PC-9 (cell line): ENCODE measurements around the gene RNF182. TPM values are rescaled to one million over a fixed set of nuclear protein-coding genes. Genes with fewer than 3 reads are reported as not detected.

Source experiments
- BruUV-seq: library from RNA; stranded (reverse); fragments of 400-500 nt; replicated peaks from 2 replicates; lab custom pipeline; 2021; lab: Mats Ljungman, UMichigan
- CTCF ChIA-PET: fragments of 300-600 bp; sonication (Branson Sonifier 250); formaldehyde crosslinking; loops from one replicate; lab custom pipeline; 2022; ENCODE audit warnings: antibody characterized with exemption; lab: Charles Lee
- POLR2A ChIA-PET: fragments of 300-600 bp; sonication (Branson Sonifier 250); formaldehyde crosslinking; loops from one replicate; lab custom pipeline; 2022; ENCODE audit warnings: antibody characterized with exemption; ENCODE audit not compliant: unreplicated experiment; lab: Charles Lee
- DNase-seq, 2 experiments: peaks; one replicate each; pipeline versions ENCODE4 v3.0.0 to v3.0.0-alpha.2; 2015 to 2022; ENCODE audit warnings: mixed read lengths in 1 of 2
- H2AFZ ChIP-seq: fragments of 200-600 bp; sonication (generic); 2 replicates; pipeline ENCODE4 v1.8.1; 2017; ENCODE audit warnings: antibody characterized with exemption
- H3F3A ChIP-seq: fragments of 200-600 bp; sonication (generic); 2 replicates; pipeline ENCODE4 v1.8.1; 2017; ENCODE audit warnings: antibody characterized with exemption, mild to moderate bottlenecking, low read depth; ENCODE audit not compliant: insufficient read depth
- H3K27ac ChIP-seq: fragments of 200-600 bp; sonication (generic); 2 replicates; pipeline ENCODE4 v1.6.1; 2016; ENCODE audit warnings: mixed run types
- H3K27me3 ChIP-seq: fragments of 200-600 bp; sonication (generic); 2 replicates; pipeline ENCODE4 v1.6.1; 2016; ENCODE audit warnings: low read depth, mixed run types; ENCODE audit not compliant: insufficient read depth
- H3K36me3 ChIP-seq: fragments of 200-600 bp; sonication (generic); 2 replicates; pipeline ENCODE4 v1.6.1; 2016; ENCODE audit warnings: low read depth, mixed run types
- H3K4me1 ChIP-seq: fragments of 200-600 bp; sonication (generic); replicated peaks from 2 replicates; pipeline ENCODE4 v1.6.1; 2016; ENCODE audit warnings: mixed run types; ENCODE audit not compliant: insufficient read depth
- H3K4me2 ChIP-seq: fragments of 200-600 bp; sonication (generic); 2 replicates; pipeline ENCODE4 v1.6.1; 2017; ENCODE audit warnings: mixed run types
- H3K4me3 ChIP-seq: fragments of 200-600 bp; sonication (generic); 2 replicates; pipeline ENCODE4 v1.6.1; 2016; ENCODE audit warnings: mixed run types
- H3K79me2 ChIP-seq: fragments of 200-600 bp; sonication (generic); 2 replicates; pipeline ENCODE4 v1.6.1; 2017; ENCODE audit warnings: low read depth, mixed run types
- H3K9me2 ChIP-seq: fragments of 200-600 bp; sonication (generic); 2 replicates; pipeline ENCODE4 v1.8.1; 2017; ENCODE audit warnings: mild to moderate bottlenecking; ENCODE audit not compliant: insufficient read depth
- H3K9me3 ChIP-seq: fragments of 200-600 bp; sonication (generic); 2 replicates; pipeline ENCODE4 v1.8.1; 2016; ENCODE audit warnings: low read depth; ENCODE audit not compliant: insufficient read depth
- H4K20me1 ChIP-seq: fragments of 200-600 bp; sonication (generic); 2 replicates; pipeline ENCODE4 v1.8.1; 2017; ENCODE audit not compliant: insufficient read depth
- CTCF ChIP-seq: fragments of 200-600 bp; sonication (generic); conservative IDR thresholded peaks from 2 replicates; pipeline ENCODE4 v1.6.1; 2017; ENCODE audit warnings: mixed run types, antibody characterized with exemption, mild to moderate bottlenecking, moderate library complexity
- EZH2 ChIP-seq: fragments of 200-600 bp; sonication (generic); IDR thresholded peaks from 2 replicates; pipeline ENCODE4 v1.8.0; 2017; ENCODE audit warnings: antibody characterized with exemption, low read depth
- intact Hi-C: fragments of 100-400 bp; cut with micrococcal nuclease; formaldehyde crosslinking; loops from one replicate; pipeline ENCODE4 v1.10.0; 2022; ENCODE audit not compliant: unreplicated experiment
- total RNA-seq: library from RNA; stranded (reverse); gene quantifications from 2 replicates; pipeline ENCODE4 v1.2.3, GENCODE V29; 2021

Gene RNF182
- total RNA-seq, 1 experiment from 2014 or later, result 0.13 TPM

DNA sequence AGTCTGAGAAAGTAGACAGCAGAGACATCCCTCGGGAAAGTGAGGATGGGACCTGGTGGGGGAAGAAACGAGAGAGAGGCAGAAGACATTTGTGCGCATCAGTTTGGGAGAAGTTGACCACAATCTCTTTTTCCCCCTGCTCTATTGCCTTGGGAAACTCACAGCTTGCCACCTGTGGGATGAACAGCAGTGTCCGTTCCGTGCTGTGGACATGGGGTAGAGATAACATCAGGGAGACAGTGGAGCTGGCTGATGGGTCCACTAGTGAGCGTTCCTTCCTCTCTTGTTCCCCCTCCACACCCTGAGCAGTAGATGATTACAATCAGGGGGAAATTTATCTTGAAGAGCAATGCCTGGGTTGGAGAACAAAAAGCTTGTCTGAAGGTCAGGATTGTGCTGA is 21.8 kb upstream of the RNF182 start:
- H3K27me3 ChIP-seq, result no peaks in the 10 kb centered on the region
- POLR2A ChIA-PET, result no interaction called here

GRCh38 chr6:13903364-13903763 is 21.4 kb upstream of the RNF182 start:
- CTCF ChIA-PET, result interaction anchor here (0.6 kb wide), 1 partner anchor 79 kb away, joined by 5 read pairs; no protein-coding TSS in a partner anchor
- no TSS peak for BruUV-seq

More for the DNA sequence above, 21.8 kb upstream of the RNF182 start:
- H3K27ac ChIP-seq, result no peak overlapping the region
- H3F3A ChIP-seq, result no peaks in the 10 kb centered on the region
- CTCF ChIA-PET, result no interaction called here
- H3K4me2 ChIP-seq, result no peak overlapping the region
- no peak overlapping the region for H3K4me3 ChIP-seq
- no peak for DNase-seq
- no peaks in the 10 kb centered on the region for H3K9me2 ChIP-seq
- H3K4me1 ChIP-seq, result no peaks in the 10 kb centered on the region
- no peak for TF ChIP-seq CTCF
- no peak overlapping the region for H2AFZ ChIP-seq
- no TSS peak for BruUV-seq
- H3K36me3 ChIP-seq, result no peaks in the 10 kb centered on the region
- H4K20me1 ChIP-seq, result no peaks in the 10 kb centered on the region
- no peaks in the 10 kb centered on the region for H3K9me3 ChIP-seq
- intact Hi-C loops, result loop anchor here (10.0 kb wide), 1 partner anchor 108 kb away; no protein-coding TSS in a partner anchor
- H3K79me2 ChIP-seq, result no peaks in the 10 kb centered on the region

DNA sequence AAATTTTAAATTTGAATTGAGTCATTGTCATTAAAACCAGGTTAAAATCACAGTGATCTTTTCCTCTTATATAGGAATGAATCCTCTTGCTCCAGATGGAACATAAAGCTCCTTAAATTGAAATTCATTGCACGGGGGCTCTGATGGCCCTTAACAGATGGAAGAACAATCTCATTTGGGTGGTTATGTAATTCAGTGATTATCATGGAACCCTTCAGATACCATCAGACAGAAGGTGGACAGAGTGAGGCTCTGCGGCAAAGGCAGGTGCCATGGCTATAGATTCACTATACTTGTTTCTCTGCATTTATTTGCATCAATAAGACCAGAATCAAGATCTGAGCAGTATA is 17.8 kb upstream of the RNF182 start:
- no TSS peak for BruUV-seq
- no peak for TF ChIP-seq EZH2
- TF ChIP-seq CTCF, result no peak
- no peak for DNase-seq
- Histone ChIP-seq H2AFZ (no peak overlapping the region), H3K27me3 (no peaks in the 10 kb centered on the region), H3K9me2 (no peaks in the 10 kb centered on the region), H3K9me3 (no peaks in the 10 kb centered on the region), H3K4me2 (no peak overlapping the region), H3K79me2 (no peaks in the 10 kb centered on the region), H3K4me1 (0 out of 2 replicates have a peak, but pooled peaks cover 3% of the 10 kb centered on the region), H3K36me3 (no peaks in the 10 kb centered on the region), H4K20me1 (no peaks in the 10 kb centered on the region), H3K4me3 (no peak overlapping the region), H3F3A (no peaks in the 10 kb centered on the region), H3K27ac (no peak overlapping the region)
- ChIA-PET CTCF (interaction anchor here (0.7 kb wide), 1 partner anchor 1342 kb away, joined by 5 read pairs; no protein-coding TSS in a partner anchor), POLR2A (no interaction called here)
- intact Hi-C loops, result loop anchor here (10.0 kb wide), 1 partner anchor 112 kb away; no protein-coding TSS in a partner anchor

More at GRCh38 chr6:13903364-13903763, 21.4 kb upstream of the RNF182 start:
- Histone ChIP-seq H3K27me3 (no peaks in the 10 kb centered on the region), H3K36me3 (no peaks in the 10 kb centered on the region), H3F3A (no peaks in the 10 kb centered on the region), H4K20me1 (no peaks in the 10 kb centered on the region), H3K4me3 (no peak overlapping the region), H3K27ac (no peak overlapping the region), H3K79me2 (no peaks in the 10 kb centered on the region), H3K9me3 (no peaks in the 10 kb centered on the region), H3K9me2 (no peaks in the 10 kb centered on the region), H2AFZ (no peak overlapping the region), H3K4me1 (no peaks in the 10 kb centered on the region), H3K4me2 (no peak overlapping the region)
- intact Hi-C loops, result loop anchor here (10.0 kb wide), 1 partner anchor 109 kb away; no protein-coding TSS in a partner anchor
- TF ChIP-seq CTCF (no peak), EZH2 (no peak)
- no peak for DNase-seq
- POLR2A ChIA-PET, result no interaction called here
